IMR-90 (cell line): ENCODE results near the gene ADAMTS17.

Experiments
- BHLHE40 ChIP-seq: fragments of 150-350 bp; IDR thresholded peaks from 2 replicates; pipeline ENCODE4 v1.6.1; 2016; ENCODE audit warnings: mild to moderate bottlenecking, low read depth, low read length
- CEBPB ChIP-seq: IDR thresholded peaks from 2 replicates; pipeline ENCODE4 v1.6.1; 2012; ENCODE audit warnings: low read depth, low read length, improper control_type of control experiment
- CHD1 ChIP-seq: IDR thresholded peaks from 2 replicates; pipeline ENCODE4 v1.6.1; 2012; ENCODE audit warnings: low read depth, low read length, improper control_type of control experiment
- CTCF ChIP-seq: conservative IDR thresholded peaks from 2 replicates; pipeline ENCODE4 v1.5.1; 2012; ENCODE audit warnings: mild to moderate bottlenecking, low read depth, low read length, improper control_type of control experiment
- FOS ChIP-seq: fragments of 150-350 bp; IDR thresholded peaks from 2 replicates; pipeline ENCODE4 v1.6.1; 2016; ENCODE audit warnings: low read depth, low read length
- MAZ ChIP-seq: IDR thresholded peaks from 2 replicates; pipeline ENCODE4 v1.6.1; 2012; ENCODE audit warnings: low read depth, mild to moderate bottlenecking, low read length, improper control_type of control experiment, moderate library complexity, borderline replicate concordance
- POLR2A ChIP-seq: IDR thresholded peaks from 2 replicates; pipeline ENCODE4 v1.6.1; 2012; ENCODE audit warnings: mild to moderate bottlenecking, low read depth, low read length
- RFX5 ChIP-seq: IDR thresholded peaks from 2 replicates; pipeline ENCODE4 v1.8.0; 2012; ENCODE audit warnings: low read depth, mild to moderate bottlenecking, low read length, moderate library complexity
- SMC3 ChIP-seq: fragments of 150-350 bp; IDR thresholded peaks from 2 replicates; pipeline ENCODE4 v1.6.1; 2016; ENCODE audit warnings: low read depth, mild to moderate bottlenecking, antibody characterized with exemption, low read length, moderate library complexity
- USF2 ChIP-seq: fragments of 150-350 bp; IDR thresholded peaks from 2 replicates; pipeline ENCODE4 v1.6.1; 2017; ENCODE audit warnings: mild to moderate bottlenecking, antibody characterized with exemption, low read length, low read depth
- TF ChIP-seq, protein P1 (sequence below): fragments of 150-350 bp; IDR thresholded peaks from 2 replicates; pipeline ENCODE4 v1.6.1; 2016; ENCODE audit warnings: low read depth, mild to moderate bottlenecking, low read length, moderate library complexity, borderline replicate concordance

DNA sequence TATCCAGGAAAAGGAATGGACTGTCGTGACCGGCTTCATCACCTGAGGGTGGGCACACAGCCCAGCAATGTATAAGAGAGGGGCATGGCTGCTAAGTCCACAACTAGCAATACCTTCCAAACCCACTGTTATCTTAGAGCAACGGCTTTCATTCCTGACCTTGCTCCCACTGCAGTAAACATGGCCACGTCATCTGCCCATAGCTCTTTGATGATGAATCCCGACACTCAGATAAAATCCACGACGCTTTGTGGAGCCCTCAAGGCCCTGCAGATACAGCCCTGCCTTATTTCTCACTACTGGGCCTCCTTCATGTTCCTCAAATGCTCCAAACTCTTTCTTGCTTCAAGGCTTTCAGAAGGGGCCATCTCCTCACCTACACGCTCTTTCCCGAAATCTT is 114.0 kb downstream of the ADAMTS17 start:
- TF ChIP-seq BHLHE40 (no peak), POLR2A (no peak), CTCF (no peak), MAZ (no peak), USF2 (no peak), RFX5 (no peak), CHD1 (no peak), FOS (no peak), SMC3 (no peak), CEBPB (no peak)
- TF ChIP-seq, protein P1, sequence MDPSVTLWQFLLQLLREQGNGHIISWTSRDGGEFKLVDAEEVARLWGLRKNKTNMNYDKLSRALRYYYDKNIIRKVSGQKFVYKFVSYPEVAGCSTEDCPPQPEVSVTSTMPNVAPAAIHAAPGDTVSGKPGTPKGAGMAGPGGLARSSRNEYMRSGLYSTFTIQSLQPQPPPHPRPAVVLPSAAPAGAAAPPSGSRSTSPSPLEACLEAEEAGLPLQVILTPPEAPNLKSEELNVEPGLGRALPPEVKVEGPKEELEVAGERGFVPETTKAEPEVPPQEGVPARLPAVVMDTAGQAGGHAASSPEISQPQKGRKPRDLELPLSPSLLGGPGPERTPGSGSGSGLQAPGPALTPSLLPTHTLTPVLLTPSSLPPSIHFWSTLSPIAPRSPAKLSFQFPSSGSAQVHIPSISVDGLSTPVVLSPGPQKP, result no peak
